Trophoblast cell (in vitro differentiated cells and primary cell): ENCODE results near the gene ARHGEF11.

ENCODE experiments used
- DNase-seq, 2 donors: peaks; one replicate each; pipeline ENCODE4 v3.0.0-alpha.2; 2016
- H2AFZ ChIP-seq: 2 replicates; pipeline ENCODE4 v1.6.1; 2013; ENCODE audit warnings: low read length, moderate library complexity, mild to moderate bottlenecking; ENCODE audit not compliant: insufficient read depth, poor library complexity
- H2AK5ac ChIP-seq: 2 replicates; pipeline ENCODE4 v1.6.1; 2013; ENCODE audit warnings: mild to moderate bottlenecking, low read length
- H2BK120ac ChIP-seq: 2 replicates; pipeline ENCODE4 v1.6.1; 2013; ENCODE audit warnings: low read length, mild to moderate bottlenecking, moderate library complexity; ENCODE audit not compliant: insufficient read depth, poor library complexity
- H2BK12ac ChIP-seq: 2 replicates; pipeline ENCODE4 v1.6.1; 2013; ENCODE audit warnings: mild to moderate bottlenecking, low read length, moderate library complexity
- H2BK5ac ChIP-seq: 2 replicates; pipeline ENCODE4 v1.6.1; 2013; ENCODE audit warnings: low read length, low read depth, moderate library complexity, mild to moderate bottlenecking; ENCODE audit not compliant: poor library complexity
- H3K14ac ChIP-seq: 2 replicates; pipeline ENCODE4 v1.6.1; 2013; ENCODE audit warnings: mild to moderate bottlenecking, low read length
- H3K18ac ChIP-seq: 2 replicates; pipeline ENCODE4 v1.6.1; 2013; ENCODE audit warnings: mild to moderate bottlenecking, low read length
- H3K23ac ChIP-seq: 2 replicates; pipeline ENCODE4 v1.6.1; 2013; ENCODE audit warnings: low read length
- H3K27ac ChIP-seq: 2 replicates; pipeline ENCODE4 v1.5.1; 2013; ENCODE audit warnings: low read depth, mild to moderate bottlenecking, inconsistent platforms, low read length, moderate library complexity
- H3K27me3 ChIP-seq: 2 replicates; pipeline ENCODE4 v1.6.1; 2013; ENCODE audit warnings: inconsistent platforms, mild to moderate bottlenecking, low read length, moderate library complexity; ENCODE audit not compliant: insufficient read depth
- H3K36me3 ChIP-seq, 2 experiments: 1 replicate in 1 of 2; 2 replicates in 1 of 2; pipeline ENCODE4 v1.6.1; 2013; ENCODE audit warnings: low read length in 2 of 2, mild to moderate bottlenecking in 2 of 2, moderate library complexity in 1 of 2; ENCODE audit not compliant: insufficient read depth in 2 of 2, control insufficient read depth in 1 of 2
- H3K4ac ChIP-seq: 2 replicates; pipeline ENCODE4 v1.6.1; 2013; ENCODE audit warnings: low read depth, mild to moderate bottlenecking, low read length, moderate library complexity
- H3K4me1 ChIP-seq, 2 experiments: 1 replicate in 1 of 2; 2 replicates in 1 of 2; pipeline ENCODE4 v1.6.1; 2013; ENCODE audit warnings: low read length in 2 of 2, mild to moderate bottlenecking in 2 of 2, moderate library complexity in 1 of 2; ENCODE audit not compliant: insufficient read depth in 2 of 2, control insufficient read depth in 1 of 2
- H3K4me2 ChIP-seq: 2 replicates; pipeline ENCODE4 v1.6.1; 2013; ENCODE audit warnings: inconsistent platforms, mild to moderate bottlenecking, low read length, moderate library complexity
- H3K4me3 ChIP-seq: 2 replicates; pipeline ENCODE4 v1.5.1; 2013; ENCODE audit warnings: mild to moderate bottlenecking, low read depth, low read length, inconsistent platforms
- H3K79me1 ChIP-seq: one replicate; pipeline ENCODE4 v1.6.1; 2013; ENCODE audit warnings: low read length
- H3K79me2 ChIP-seq: 2 replicates; pipeline ENCODE4 v1.6.1; 2013; ENCODE audit warnings: low read length, mild to moderate bottlenecking; ENCODE audit not compliant: control insufficient read depth, insufficient read depth, poor library complexity
- H3K9ac ChIP-seq: 2 replicates; pipeline ENCODE4 v1.6.1; 2013; ENCODE audit warnings: mild to moderate bottlenecking, low read length
- H3K9me3 ChIP-seq: 2 replicates; pipeline ENCODE4 v1.6.1; 2013; ENCODE audit warnings: low read depth, mild to moderate bottlenecking, control low read depth, inconsistent platforms, low read length; ENCODE audit not compliant: insufficient read depth
- H4K12ac ChIP-seq: 2 replicates; pipeline ENCODE4 v1.6.1; 2013; ENCODE audit warnings: low read depth, mild to moderate bottlenecking, low read length, moderate library complexity
- H4K8ac ChIP-seq: 2 replicates; pipeline ENCODE4 v1.6.1; 2013; ENCODE audit warnings: low read depth, mild to moderate bottlenecking, low read length, moderate library complexity
- H4K91ac ChIP-seq: one replicate; pipeline ENCODE4 v1.6.1; 2013; ENCODE audit warnings: low read depth, mild to moderate bottlenecking, low read length, moderate library complexity
- WGBS: extraction: QIAGEN DNeasy Blood & Tissue Kit; methylation state at CpG from one replicate; pipeline ENCODE4 v1.1.7; 2013; ENCODE audit warnings: missing lambda C conversion rate; ENCODE audit not compliant: insufficient read length, insufficient coverage; ENCODE audit errors: extremely low coverage; 5-methylcytosine and 5-hydroxymethylcytosine counted together

The ARHGEF11 gene

GRCh38 chr1:156936721-156937220 is 108.8 kb downstream of the ARHGEF11 start:
- Histone ChIP-seq H3K4me1 (no peaks in the 10 kb centered on the region), H3K79me1 (no peaks in the 10 kb centered on the region), H2AFZ (no peak overlapping the region), H3K27ac (no peak overlapping the region), H2BK5ac (no peak overlapping the region), H2BK120ac (no peak overlapping the region), H3K4me3 (no peak overlapping the region), H3K79me2 (no peaks in the 10 kb centered on the region), H3K18ac (no peak overlapping the region), H3K9me3 (no peaks in the 10 kb centered on the region), H3K14ac (no peak overlapping the region), H2AK5ac (no peak overlapping the region), H3K4me2 (no peak overlapping the region), H3K23ac (no peak overlapping the region), H2BK12ac (no peak overlapping the region), H3K4ac (no peak overlapping the region), H4K91ac (no peak overlapping the region), H4K12ac (no peak overlapping the region), H3K36me3 (peaks cover 47 to 62% of the 10 kb centered on the region in 2 experiments), H3K9ac (no peak overlapping the region), H4K8ac (no peak overlapping the region), H3K27me3 (no peaks in the 10 kb centered on the region)
- WGBS = no CpG with 5 or more reads among the region's 10 CpGs
- no peak for DNase-seq

DNA sequence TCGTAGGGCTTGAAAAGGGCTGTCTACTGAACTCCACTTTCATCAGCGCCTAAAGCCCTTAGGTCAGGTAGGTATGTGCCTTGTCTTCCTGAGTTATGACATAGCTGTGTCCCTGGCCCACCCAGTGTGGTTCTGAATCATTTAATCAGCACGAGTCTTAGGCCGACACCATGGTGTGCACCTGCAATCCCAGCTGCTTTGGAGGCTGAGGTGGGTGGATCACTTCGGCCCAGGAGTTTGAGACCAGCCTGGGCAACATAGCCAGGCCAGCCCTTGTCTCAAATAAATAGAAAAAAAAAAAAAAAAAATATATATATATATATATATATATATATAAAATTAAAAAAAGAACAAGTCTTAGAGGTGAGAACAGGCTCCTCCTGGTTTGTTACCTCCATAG is 109.4 kb downstream of the ARHGEF11 start:
- Histone ChIP-seq H3K36me3 (peaks cover 41 to 56% of the 10 kb centered on the region in 2 experiments), H3K18ac (no peak overlapping the region), H2BK12ac (no peak overlapping the region), H4K8ac (no peak overlapping the region), H3K79me1 (no peaks in the 10 kb centered on the region), H3K9me3 (no peaks in the 10 kb centered on the region), H3K14ac (no peak overlapping the region), H3K9ac (no peak overlapping the region), H3K27me3 (no peaks in the 10 kb centered on the region), H3K23ac (no peak overlapping the region), H3K4me2 (no peak overlapping the region), H2AK5ac (no peak overlapping the region), H3K27ac (no peak overlapping the region), H4K91ac (no peak overlapping the region), H2AFZ (no peak overlapping the region), H3K79me2 (no peaks in the 10 kb centered on the region), H4K12ac (no peak overlapping the region), H3K4me1 (no peaks in the 10 kb centered on the region), H3K4me3 (no peak overlapping the region), H3K4ac (no peak overlapping the region), H2BK5ac (no peak overlapping the region), H2BK120ac (no peak overlapping the region)
- no peak for DNase-seq
- no CpG with 5 or more reads among the region's 5 CpGs for WGBS

- H3K4ac ChIP-seq = no peak overlapping the region
- no peak overlapping the region for H2AFZ ChIP-seq
- no peak overlapping the region for H2BK5ac ChIP-seq
- H3K79me2 ChIP-seq = no peaks in the 10 kb centered on the region
- no peak overlapping the region for H2BK120ac ChIP-seq
- H3K23ac ChIP-seq = no peak overlapping the region
- H3K79me1 ChIP-seq = no peaks in the 10 kb centered on the region
- H3K4me3 ChIP-seq = no peak overlapping the region
- H3K9ac ChIP-seq = no peak overlapping the region
- H3K4me2 ChIP-seq = no peak overlapping the region
- no peak overlapping the region for H4K12ac ChIP-seq
- H3K9me3 ChIP-seq = no peaks in the 10 kb centered on the region
- no peak overlapping the region for H2BK12ac ChIP-seq
- H3K18ac ChIP-seq = no peak overlapping the region
- H3K4me1 ChIP-seq = no peaks in the 10 kb centered on the region
- no peak overlapping the region for H2AK5ac ChIP-seq
- no peak overlapping the region for H3K27ac ChIP-seq
- no peaks in the 10 kb centered on the region for H3K27me3 ChIP-seq
- H3K36me3 ChIP-seq = peaks cover 40 to 50% of the 10 kb centered on the region in 2 experiments
- DNase-seq = no peak
- WGBS = no CpG with 5 or more reads among the region's 17 CpGs
- no peak overlapping the region for H4K8ac ChIP-seq
- no peak overlapping the region for H3K14ac ChIP-seq
- H4K91ac ChIP-seq = no peak overlapping the region
These were observed 109.9 kb downstream of the ARHGEF11 start for GRCh38 chr1:156935505-156936128.

DNA sequence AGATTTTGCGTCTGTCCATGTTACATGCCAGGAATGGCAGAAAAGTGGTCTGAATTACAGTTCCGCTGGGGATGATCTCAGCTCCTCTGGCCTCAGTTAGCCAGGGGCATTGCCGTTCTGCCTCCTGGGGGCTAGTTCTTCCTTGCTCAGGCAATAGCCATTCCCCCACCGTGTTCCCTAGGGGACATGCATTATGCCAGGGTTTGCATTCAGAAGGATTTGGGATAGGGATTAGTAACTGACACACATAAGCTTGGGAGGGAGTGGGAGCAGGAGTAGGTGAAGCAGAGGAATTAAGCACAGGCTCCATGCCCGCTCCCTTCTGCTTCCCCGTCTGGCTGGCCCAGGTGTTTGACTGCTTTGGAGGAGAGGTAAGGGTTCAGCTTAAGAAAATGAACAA is 112.4 kb downstream of the ARHGEF11 start:
- Histone ChIP-seq H3K14ac (no peak overlapping the region), H3K4me3 (no peak overlapping the region), H3K27me3 (peaks cover 3% of the 10 kb centered on the region), H4K8ac (no peak overlapping the region), H3K79me2 (no peaks in the 10 kb centered on the region), H2AFZ (no peak overlapping the region), H3K23ac (no peak overlapping the region), H2BK120ac (no peak overlapping the region), H4K12ac (no peak overlapping the region), H3K9me3 (no peaks in the 10 kb centered on the region), H3K9ac (no peak overlapping the region), H3K4ac (no peak overlapping the region), H2BK12ac (no peak overlapping the region), H2AK5ac (no peak overlapping the region), H3K36me3 (peaks cover 23 to 27% of the 10 kb centered on the region in 2 experiments), H3K79me1 (no peaks in the 10 kb centered on the region), H3K4me1 (no peaks in the 10 kb centered on the region), H3K18ac (no peak overlapping the region), H4K91ac (no peak overlapping the region), H3K27ac (no peak overlapping the region), H2BK5ac (no peak overlapping the region), H3K4me2 (no peak overlapping the region)
- no CpG with 5 or more reads among the region's 6 CpGs for WGBS
- no peak for DNase-seq
